OCI-LY1 (cell line): ENCODE data around the gene SMU1.

Experiments
- H2AFZ ChIP-seq: fragments of 200-600 bp; sonication (generic), shearing (Covaris generic); 2 replicates; pipeline ENCODE4 v1.6.0; 2014; ENCODE audit warnings: antibody characterized with exemption, mild to moderate bottlenecking, low read length
- H3F3A ChIP-seq: fragments of 200-600 bp; sonication (generic), shearing (Covaris generic); 2 replicates; pipeline ENCODE4 v1.6.0; 2014; ENCODE audit warnings: mild to moderate bottlenecking, antibody characterized with exemption, low read length, moderate library complexity; ENCODE audit not compliant: insufficient read depth
- H3K27ac ChIP-seq: fragments of 200-600 bp; sonication (generic); 2 replicates; pipeline ENCODE4 v1.5.1; 2014; ENCODE audit warnings: low read length, mixed run types, mild to moderate bottlenecking, low read depth; ENCODE audit not compliant: poor library complexity, severe bottlenecking
- H3K27me3 ChIP-seq: fragments of 200-600 bp; sonication (generic); 2 replicates; pipeline ENCODE4 v1.6.0; 2014; ENCODE audit warnings: antibody characterized with exemption, mild to moderate bottlenecking, low read length, moderate library complexity; ENCODE audit not compliant: insufficient read depth
- H3K36me3 ChIP-seq: fragments of 200-600 bp; sonication (generic); 2 replicates; pipeline ENCODE4 v1.6.1; 2014; ENCODE audit warnings: mild to moderate bottlenecking, antibody characterized with exemption, low read length, moderate library complexity, mixed read lengths; ENCODE audit not compliant: insufficient read depth
- H3K4me1 ChIP-seq: fragments of 200-600 bp; sonication (generic); 2 replicates; pipeline ENCODE4 v1.5.1; 2014; ENCODE audit warnings: mild to moderate bottlenecking, low read length, moderate library complexity; ENCODE audit not compliant: insufficient read depth, severe bottlenecking
- H3K4me2 ChIP-seq: fragments of 200-600 bp; sonication (generic), shearing (Covaris generic); 2 replicates; pipeline ENCODE4 v1.6.1; 2014; ENCODE audit warnings: low read length
- H3K4me3 ChIP-seq: fragments of 200-600 bp; sonication (generic); 2 replicates; pipeline ENCODE4 v1.5.1; 2014; ENCODE audit warnings: low read length, low read depth, mild to moderate bottlenecking, mixed read lengths; ENCODE audit not compliant: poor library complexity, severe bottlenecking
- H3K79me2 ChIP-seq: fragments of 200-600 bp; shearing (Covaris generic); 2 replicates; pipeline ENCODE4 v1.6.1; 2016; ENCODE audit warnings: mixed run types, low read length, mixed read lengths; ENCODE audit not compliant: insufficient read depth
- H3K9ac ChIP-seq: fragments of 200-600 bp; sonication (generic), shearing (Covaris generic); 2 replicates; pipeline ENCODE4 v1.6.1; 2014; ENCODE audit warnings: mild to moderate bottlenecking, low read length, mixed read lengths
- H3K9me2 ChIP-seq: fragments of 200-600 bp; sonication (generic), shearing (Covaris generic); 2 replicates; pipeline ENCODE4 v1.6.1; 2014; ENCODE audit warnings: low read depth, mild to moderate bottlenecking, low read length, mixed read lengths
- H3K9me3 ChIP-seq: fragments of 200-600 bp; shearing (Covaris generic); 2 replicates; pipeline ENCODE4 v1.6.1; 2014; ENCODE audit warnings: low read length, mixed read lengths
- H4K20me1 ChIP-seq: fragments of 200-600 bp; sonication (generic), shearing (Covaris generic); 2 replicates; pipeline ENCODE4 v1.6.0; 2016; ENCODE audit warnings: mild to moderate bottlenecking, low read length; ENCODE audit not compliant: insufficient read depth
- EZH2 ChIP-seq: fragments of 200-600 bp; sonication (generic), shearing (Covaris generic); IDR thresholded peaks from 2 replicates; pipeline ENCODE4 v1.8.0; 2017; ENCODE audit warnings: borderline replicate concordance, mixed run types, mild to moderate bottlenecking, antibody characterized with exemption, low read length, moderate library complexity, mixed read lengths
- TF ChIP-seq, protein P1 (sequence below): fragments of 200-600 bp; sonication (generic), shearing (Covaris generic); IDR thresholded peaks from 2 replicates; pipeline ENCODE4 v1.5.1; 2017; ENCODE audit warnings: mild to moderate bottlenecking, antibody characterized with exemption, low read length, moderate library complexity, mixed read lengths

Gene SMU1

DNA sequence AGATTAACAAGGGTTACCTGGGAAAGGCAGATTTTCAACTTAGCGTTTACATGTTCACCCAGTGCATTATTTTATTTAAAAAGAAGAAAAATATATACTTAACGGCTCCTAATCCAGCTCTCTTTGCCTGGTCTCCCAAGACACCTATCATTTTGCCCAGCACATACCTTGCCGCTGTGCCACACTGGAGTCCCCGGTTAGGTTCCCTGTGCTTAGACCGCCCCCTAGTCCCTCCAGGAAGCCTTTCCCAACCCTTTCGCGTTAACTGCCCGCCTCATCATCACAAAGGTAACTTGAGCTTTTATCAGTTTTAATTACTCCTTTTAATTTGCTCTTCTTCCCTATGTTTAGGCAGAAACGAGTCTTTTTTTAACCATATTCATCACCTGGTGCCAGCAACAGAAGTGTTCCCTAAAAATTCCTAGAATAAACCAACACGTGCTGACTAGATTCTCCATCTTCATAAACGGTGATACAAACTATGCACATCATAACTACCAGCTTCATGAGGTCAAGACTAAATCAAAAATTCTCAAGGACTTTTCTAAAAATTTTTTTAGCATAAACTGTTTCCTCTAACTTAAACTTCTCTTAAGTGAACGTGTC lies 31.7 kb downstream of the SMU1 start:
- Histone ChIP-seq H3K36me3 (peaks cover 37% of the 10 kb centered on the region), H3K4me1 (peaks cover 18% of the 10 kb centered on the region), H3K9ac (peak overlapping the region; percentile 69), H3K79me2 (no peaks in the 10 kb centered on the region), H3K4me3 (peak overlapping the region; percentile 64), H3K27me3 (no peaks in the 10 kb centered on the region), H3K27ac (peak overlapping the region; percentile 73), H3K9me3 (no peaks in the 10 kb centered on the region), H2AFZ (0 out of 2 replicates have a peak overlapping the region, but pooled peaks have one; percentile 23), H4K20me1 (no peaks in the 10 kb centered on the region), H3K9me2 (no peaks in the 10 kb centered on the region), H3K4me2 (peak overlapping the region; percentile 75), H3F3A (peaks cover 20% of the 10 kb centered on the region; the same call in 1 of the 2 replicates)
- TF ChIP-seq, protein P1, sequence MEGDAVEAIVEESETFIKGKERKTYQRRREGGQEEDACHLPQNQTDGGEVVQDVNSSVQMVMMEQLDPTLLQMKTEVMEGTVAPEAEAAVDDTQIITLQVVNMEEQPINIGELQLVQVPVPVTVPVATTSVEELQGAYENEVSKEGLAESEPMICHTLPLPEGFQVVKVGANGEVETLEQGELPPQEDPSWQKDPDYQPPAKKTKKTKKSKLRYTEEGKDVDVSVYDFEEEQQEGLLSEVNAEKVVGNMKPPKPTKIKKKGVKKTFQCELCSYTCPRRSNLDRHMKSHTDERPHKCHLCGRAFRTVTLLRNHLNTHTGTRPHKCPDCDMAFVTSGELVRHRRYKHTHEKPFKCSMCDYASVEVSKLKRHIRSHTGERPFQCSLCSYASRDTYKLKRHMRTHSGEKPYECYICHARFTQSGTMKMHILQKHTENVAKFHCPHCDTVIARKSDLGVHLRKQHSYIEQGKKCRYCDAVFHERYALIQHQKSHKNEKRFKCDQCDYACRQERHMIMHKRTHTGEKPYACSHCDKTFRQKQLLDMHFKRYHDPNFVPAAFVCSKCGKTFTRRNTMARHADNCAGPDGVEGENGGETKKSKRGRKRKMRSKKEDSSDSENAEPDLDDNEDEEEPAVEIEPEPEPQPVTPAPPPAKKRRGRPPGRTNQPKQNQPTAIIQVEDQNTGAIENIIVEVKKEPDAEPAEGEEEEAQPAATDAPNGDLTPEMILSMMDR: peak; percentile 23; the same call in 1 of the 2 replicates
- TF ChIP-seq EZH2: no peak

GRCh38 chr9:33044162-33044673 lies 32.3 kb downstream of the SMU1 start:
- TF ChIP-seq, protein P1: no peak; the same call in 1 of the 2 replicates
- no peak for TF ChIP-seq EZH2
- Histone ChIP-seq H3K79me2 (no peaks in the 10 kb centered on the region), H3K4me1 (peaks cover 18% of the 10 kb centered on the region), H4K20me1 (no peaks in the 10 kb centered on the region), H3K9me3 (no peaks in the 10 kb centered on the region), H3K27ac (peak overlapping the region; percentile 73), H3K9ac (peak overlapping the region; percentile 69), H3K4me2 (peak overlapping the region; percentile 75), H3K9me2 (no peaks in the 10 kb centered on the region), H2AFZ (0 out of 2 replicates have a peak overlapping the region, but pooled peaks have one; percentile 37), H3K4me3 (peak overlapping the region; percentile 64), H3K36me3 (peaks cover 36% of the 10 kb centered on the region), H3F3A (peaks cover 20% of the 10 kb centered on the region; the same call in 1 of the 2 replicates), H3K27me3 (no peaks in the 10 kb centered on the region)

DNA sequence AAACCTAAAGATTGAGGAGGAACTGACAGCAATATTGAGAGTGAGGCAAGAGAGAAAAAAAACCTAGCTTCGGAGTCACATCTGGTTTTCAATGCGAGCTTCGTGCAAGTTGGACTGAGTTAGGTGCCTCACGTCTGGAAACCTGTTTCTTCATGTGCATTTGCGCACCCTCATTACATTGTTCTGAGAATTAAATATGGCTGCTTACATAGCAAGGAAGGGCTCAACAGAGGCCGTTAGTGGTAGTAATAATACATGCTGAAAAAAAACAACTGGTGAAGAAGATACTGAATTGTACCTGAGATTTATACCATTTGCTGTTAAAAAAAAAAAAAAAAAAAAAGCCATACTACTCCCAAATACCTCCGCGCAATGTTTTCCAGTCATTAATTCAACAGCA lies 32.8 kb downstream of the SMU1 start:
- Histone ChIP-seq H3K9ac (peak overlapping the region; percentile 69), H2AFZ (peak overlapping the region; percentile 37; the same call in 1 of the 2 replicates), H3K36me3 (peaks cover 38% of the 10 kb centered on the region), H3K4me3 (peak overlapping the region; percentile 64), H3K4me1 (peaks cover 18% of the 10 kb centered on the region), H3K9me3 (no peaks in the 10 kb centered on the region), H3K27me3 (no peaks in the 10 kb centered on the region), H3K9me2 (no peaks in the 10 kb centered on the region), H4K20me1 (no peaks in the 10 kb centered on the region), H3K4me2 (peak overlapping the region; percentile 75), H3K27ac (peak overlapping the region; percentile 73), H3K79me2 (no peaks in the 10 kb centered on the region), H3F3A (peaks cover 20% of the 10 kb centered on the region; the same call in 1 of the 2 replicates)
- no peak for TF ChIP-seq EZH2
- TF ChIP-seq, protein P1: no peak
